ENCODE data around the gene MCCC2. TPM values are rescaled to one million over a fixed set of nuclear protein-coding genes. Genes with fewer than 3 reads are reported as not detected.
"Not testable (repeated sequence)": the region's sequence is repeated elsewhere in the genome, so short reads cannot be mapped to it uniquely, and the experiment has no call there.

The MCCC2 gene
- total and polyA plus RNA-seq, 10 donors, result 15.3 to 48.8 (median 31.6) TPM

GRCh38 chr5:71640408-71640807 lies 53.3 kb downstream of the MCCC2 start:
- Histone ChIP-seq H3K4me1 (no peaks in the 10 kb centered on the region), H3K27me3 (replicated peaks in 1 of 7) (no peaks in the 10 kb centered on the region), H3K9me3 (no peaks in the 10 kb centered on the region), H3K27ac (no peak overlapping the region), H3K36me3 (peaks cover 5 to 94% (median 53%) of the 10 kb centered on the region in 6 donors), H3K4me3 (no peak overlapping the region)
- TF ChIP-seq POLR2AphosphoS5 (IDR thresholded peaks at IDR 0.05), result no peak
- no peak for TF ChIP-seq CTCF (IDR thresholded peaks at IDR 0.05 in 8 of 11, conservative IDR thresholded peaks at IDR 0.05 in 3 of 11)
- no peak for TF ChIP-seq POLR2A (IDR thresholded peaks at IDR 0.05)
- no peak for DNase-seq
- WGBS, 5 donors, result 72 to 93% (median 85%) methylated on average over 3 of the region's 3 CpGs
- intact Hi-C loops (cut with DNase I; ENCODE audit: low total_unique reads), result no loop called here

- no peaks in the 10 kb centered on the region for H3K4me1 ChIP-seq
- no peak for DNase-seq
- 46 to 78% (median 75%) methylated on average over 3 of the region's 3 CpGs for WGBS, 5 donors
- H3K4me3 ChIP-seq, result no peak overlapping the region
- H3K9me3 ChIP-seq, result no peaks in the 10 kb centered on the region
- H3K27me3 ChIP-seq (replicated peaks in 1 of 7), result no peaks in the 10 kb centered on the region
- H3K36me3 ChIP-seq, result peaks cover 2 to 95% (median 59%) of the 10 kb centered on the region in 6 donors
- TF ChIP-seq POLR2A (IDR thresholded peaks at IDR 0.05) (no peak), POLR2AphosphoS5 (IDR thresholded peaks at IDR 0.05) (no peak), CTCF (IDR thresholded peaks at IDR 0.05 in 8 of 11, conservative IDR thresholded peaks at IDR 0.05 in 3 of 11) (no peak)
- intact Hi-C loops (cut with DNase I; ENCODE audit: low total_unique reads), result no loop called here
- H3K27ac ChIP-seq, result no peak overlapping the region
These were observed 57.9 kb downstream of the MCCC2 start for GRCh38 chr5:71645030-71645429.

GRCh38 chr5:71650940-71651339 lies 63.8 kb downstream of the MCCC2 start:
- H3K4me1 ChIP-seq; intact Hi-C loops (cut with DNase I; ENCODE audit: low total_unique reads); H3K4me3 ChIP-seq; H3K27ac ChIP-seq; H3K27me3 ChIP-seq (replicated peaks in 1 of 7); DNase-seq; H3K9me3 ChIP-seq: not testable (repeated sequence)
- H3K36me3 ChIP-seq, result peaks cover 0 to 100% (median 72%) of the 10 kb centered on the region in 6 donors
- 94 to 100% (median 97%) methylated on average over 3 of the region's 3 CpGs for WGBS, 5 donors

GRCh38 chr5:71651579-71651978 lies 64.4 kb downstream of the MCCC2 start:
- Histone ChIP-seq H3K27ac (no peak overlapping the region), H3K4me3 (no peak overlapping the region), H3K9me3 (no peaks in the 10 kb centered on the region), H3K27me3 (replicated peaks in 1 of 7) (no peaks in the 10 kb centered on the region), H3K36me3 (peaks cover 0 to 100% (median 68%) of the 10 kb centered on the region in 6 donors), H3K4me1 (no peaks in the 10 kb centered on the region)
- DNase-seq, result no peak
- intact Hi-C loops (cut with DNase I; ENCODE audit: low total_unique reads), result no loop called here
- TF ChIP-seq CTCF (IDR thresholded peaks at IDR 0.05 in 8 of 11, conservative IDR thresholded peaks at IDR 0.05 in 3 of 11) (no peak), POLR2AphosphoS5 (IDR thresholded peaks at IDR 0.05) (no peak), POLR2A (IDR thresholded peaks at IDR 0.05) (no peak)
- WGBS, 5 donors, result 79 to 90% (median 85%) methylated on average over 3 of the region's 3 CpGs

GRCh38 chr5:71652349-71652748 lies 65.2 kb downstream of the MCCC2 start:
- Histone ChIP-seq H3K4me1 (no peaks in the 10 kb centered on the region), H3K9me3 (no peaks in the 10 kb centered on the region), H3K36me3 (peaks cover 0 to 100% (median 72%) of the 10 kb centered on the region in 6 donors), H3K27ac (no peak overlapping the region), H3K4me3 (no peak overlapping the region), H3K27me3 (replicated peaks in 1 of 7) (no peaks in the 10 kb centered on the region)
- WGBS, 5 donors, result 63 to 96% (median 64%) methylated on average over 3 of the region's 3 CpGs
- DNase-seq, result no peak
- TF ChIP-seq POLR2A (IDR thresholded peaks at IDR 0.05) (no peak), POLR2AphosphoS5 (IDR thresholded peaks at IDR 0.05) (no peak), CTCF (IDR thresholded peaks at IDR 0.05 in 8 of 11, conservative IDR thresholded peaks at IDR 0.05 in 3 of 11) (no peak)
- intact Hi-C loops (cut with DNase I; ENCODE audit: low total_unique reads), result no loop called here

Measured in spleen (tissue), 11 donors.